NCI-H1694 treated with DMSO at 0.1 percent for 48 hours (cell line): ENCODE measurements around the gene MIDN.
"Not testable (repeated sequence)": the region's sequence is repeated elsewhere in the genome, so short reads cannot be mapped to it uniquely, and the experiment has no call there.

Source experiments
- DNase-seq: peaks from one replicate; lab custom pipeline; 2025; lab: John Stamatoyannopoulos, UW

Gene MIDN

GRCh38 chr19:1248139-1248785 lies at the start of gene MIDN:
Gene MIDN (plus strand): TSS chr19:1248583. CDS start chr19:1250297, 1,714 bp downstream.
- DNase-seq: no peak

GRCh38 chr19:1199531-1199930 lies 48.9 kb upstream of the MIDN start:
- DNase-seq: no peak

GRCh38 chr19:1200614-1201013 lies 47.8 kb upstream of the MIDN start:
- DNase-seq: not testable (repeated sequence)

- DNase-seq: peak; percentile 84
Measured at GRCh38 chr19:1205114-1206099, 43.0 kb upstream of the MIDN start, which contains the start of gene STK11. Gene STK11 (plus strand): TSS chr19:1205778. CDS start chr19:1206914, 1,136 bp downstream.

GRCh38 chr19:1206150-1206863 lies 42.1 kb upstream of the MIDN start:
- DNase-seq: no peak

- no peak for DNase-seq
Measured at GRCh38 chr19:1206864-1207450, 41.4 kb upstream of the MIDN start.

- not testable (repeated sequence) for DNase-seq
Measured at GRCh38 chr19:1208830-1209229, 39.6 kb upstream of the MIDN start.

- no peak for DNase-seq
Measured at GRCh38 chr19:1210227-1210538, 38.2 kb upstream of the MIDN start.

GRCh38 chr19:1211494-1212234 lies 36.7 kb upstream of the MIDN start:
- no peak for DNase-seq

- no peak for DNase-seq
Measured at GRCh38 chr19:1213391-1214286, 34.7 kb upstream of the MIDN start.

- no peak for DNase-seq
Measured at GRCh38 chr19:1214299-1214861, 34.0 kb upstream of the MIDN start.

GRCh38 chr19:1214862-1215731 lies 33.3 kb upstream of the MIDN start:
- no peak for DNase-seq

GRCh38 chr19:1216756-1217155 lies 31.6 kb upstream of the MIDN start:
- no peak for DNase-seq

GRCh38 chr19:1217366-1217765 lies 31.0 kb upstream of the MIDN start:
- no peak for DNase-seq

GRCh38 chr19:1218751-1219567 lies 29.4 kb upstream of the MIDN start:
- DNase-seq: no peak

- no peak for DNase-seq
Measured at GRCh38 chr19:1219786-1220476, 28.5 kb upstream of the MIDN start.

GRCh38 chr19:1220477-1220930 lies 27.9 kb upstream of the MIDN start:
- DNase-seq: peak; percentile 39
